ENCODE results near the gene AKAP13.

The AKAP13 gene

DNA sequence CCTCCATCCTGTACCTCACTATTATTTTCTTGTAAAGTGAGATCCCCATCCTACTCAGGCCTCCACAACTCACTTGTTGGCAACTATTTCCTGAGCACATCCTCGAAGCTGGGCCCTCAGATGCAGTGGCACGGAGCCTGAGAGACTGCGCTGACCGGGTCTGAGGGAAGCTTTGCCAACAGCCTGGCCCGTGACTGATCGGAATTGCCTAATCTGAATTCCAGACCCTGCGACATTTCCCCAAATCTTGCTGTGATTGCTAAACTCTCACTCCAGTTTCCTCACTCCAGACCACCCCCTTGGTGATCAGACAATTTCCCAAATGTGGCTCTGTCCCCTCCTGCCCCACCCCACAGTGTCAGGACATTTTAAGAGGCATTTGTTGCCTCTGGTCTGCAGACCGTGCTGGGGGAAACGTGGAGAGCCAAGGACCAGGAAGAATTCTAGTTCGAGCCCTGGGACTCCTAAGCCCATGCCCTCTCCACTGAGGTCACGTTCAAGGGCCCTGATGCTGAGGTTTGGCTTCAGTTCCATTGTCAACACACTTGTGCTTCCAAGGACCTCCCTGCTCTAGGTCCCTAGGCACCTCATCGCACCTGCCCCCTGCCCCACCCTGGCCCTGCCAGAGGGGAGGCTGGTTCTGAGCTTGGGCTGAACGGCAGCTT, 391.5 kb downstream of the AKAP13 start:
- H4K8ac ChIP-seq (ENCODE audit: low read depth, low read length): no peak overlapping the region
- H3K14ac ChIP-seq (ENCODE audit: low read length): no peak overlapping the region
- H3K18ac ChIP-seq (ENCODE audit: low read length): no peak overlapping the region
- no peak for DNase-seq (ENCODE audit: low spot score)
- H4K91ac ChIP-seq (ENCODE audit: low read depth, low read length, poor library complexity): no peak overlapping the region
- no peak overlapping the region for H2AFZ ChIP-seq (ENCODE audit: low read length)
- H3K27me3 ChIP-seq (ENCODE audit: control insufficient read depth in 3 of 3, insufficient read depth in 3 of 3, low read depth in 1 of 3, low read length in 3 of 3): no peaks in the 10 kb centered on the region
- peaks cover 24% of the 10 kb centered on the region for H3K79me1 ChIP-seq (ENCODE audit: low read depth, low read length)
- no peak overlapping the region for H3K23ac ChIP-seq (ENCODE audit: low read depth, low read length, poor library complexity)
- no peak overlapping the region for H2BK15ac ChIP-seq (ENCODE audit: low read length)
- H3K4me2 ChIP-seq (ENCODE audit: insufficient read depth, low read length, poor library complexity, severe bottlenecking): no peak overlapping the region
- no peak overlapping the region for H3K9ac ChIP-seq (ENCODE audit: low read depth, low read length, poor library complexity)
- no peak overlapping the region for H2AK5ac ChIP-seq (ENCODE audit: low read depth, low read length)
- H3K36me3 ChIP-seq (replicated peaks in 1 of 2; ENCODE audit: control insufficient read depth in 2 of 2, insufficient read depth in 2 of 2, low read length in 2 of 2): peaks cover 17 to 39% of the 10 kb centered on the region in 2 donors
- no peak overlapping the region for H2BK5ac ChIP-seq (ENCODE audit: low read length)
- H2BK12ac ChIP-seq (ENCODE audit: low read length): no peak overlapping the region
- H3K4me3 ChIP-seq (ENCODE audit: low read length in 2 of 2): no peak overlapping the region
- peaks cover 0 to 4% of the 10 kb centered on the region in 2 donors for H3K4me1 ChIP-seq (ENCODE audit: control insufficient read depth in 2 of 2, insufficient read depth in 1 of 2, low read depth in 1 of 2, low read length in 2 of 2)
- no peak overlapping the region for H3K4ac ChIP-seq (ENCODE audit: low read length)
- no peak overlapping the region for H3K27ac ChIP-seq (replicated peaks; ENCODE audit: low read length)
- peaks cover 6 to 22% of the 10 kb centered on the region in 2 donors for H3K9me3 ChIP-seq (replicated peaks in 1 of 2; ENCODE audit: control insufficient read depth in 2 of 2, insufficient read depth in 1 of 2, low read depth in 1 of 2, low read length in 2 of 2)
- no peak overlapping the region for H2BK120ac ChIP-seq (ENCODE audit: low read depth, low read length)
- no CpG with 5 or more reads among the region's 13 CpGs for WGBS, 2 donors (ENCODE audit: extremely low coverage in 2 of 2, insufficient read length in 2 of 2, insufficient replicate concordance in 1 of 2)

DNA sequence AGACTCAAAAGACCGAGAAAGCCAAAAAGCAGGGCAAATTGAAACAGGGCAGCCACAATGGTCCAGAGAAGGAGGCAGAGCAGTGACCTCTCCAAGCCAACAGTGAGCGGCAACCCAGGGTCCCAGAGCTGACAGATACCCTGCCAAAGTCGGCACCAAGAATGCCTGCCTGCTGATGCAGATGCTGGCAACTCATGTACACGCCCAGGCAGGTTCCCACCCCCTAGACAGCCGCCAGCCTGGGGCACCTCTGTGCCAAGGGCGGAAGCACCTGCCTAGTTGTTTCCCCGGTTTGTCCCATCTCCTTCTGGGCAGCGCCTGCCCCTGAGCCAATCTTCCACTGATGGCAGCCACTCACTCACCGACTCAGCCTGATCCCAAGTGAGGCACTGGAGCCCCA, 392.3 kb downstream of the AKAP13 start:
- Histone ChIP-seq H2AK5ac (ENCODE audit: low read depth, low read length) (no peak overlapping the region), H3K9ac (ENCODE audit: low read depth, low read length, poor library complexity) (peak overlapping the region; percentile 47), H3K4ac (ENCODE audit: low read length) (no peak overlapping the region), H2AFZ (ENCODE audit: low read length) (no peak overlapping the region), H4K91ac (ENCODE audit: low read depth, low read length, poor library complexity) (no peak overlapping the region), H3K4me3 (ENCODE audit: low read length in 2 of 2) (no peak overlapping the region), H2BK12ac (ENCODE audit: low read length) (no peak overlapping the region), H3K27ac (replicated peaks; ENCODE audit: low read length) (no peak overlapping the region), H3K23ac (ENCODE audit: low read depth, low read length, poor library complexity) (no peak overlapping the region), H3K36me3 (replicated peaks in 1 of 2; ENCODE audit: control insufficient read depth in 2 of 2, insufficient read depth in 2 of 2, low read length in 2 of 2) (peaks cover 17 to 36% of the 10 kb centered on the region in 2 donors), H3K4me1 (ENCODE audit: control insufficient read depth in 2 of 2, insufficient read depth in 1 of 2, low read depth in 1 of 2, low read length in 2 of 2) (peaks cover 0 to 4% of the 10 kb centered on the region in 2 donors), H3K14ac (ENCODE audit: low read length) (no peak overlapping the region), H2BK5ac (ENCODE audit: low read length) (no peak overlapping the region), H2BK120ac (ENCODE audit: low read depth, low read length) (no peak overlapping the region), H3K4me2 (ENCODE audit: insufficient read depth, low read length, poor library complexity, severe bottlenecking) (no peak overlapping the region), H3K18ac (ENCODE audit: low read length) (no peak overlapping the region), H3K9me3 (replicated peaks in 1 of 2; ENCODE audit: control insufficient read depth in 2 of 2, insufficient read depth in 1 of 2, low read depth in 1 of 2, low read length in 2 of 2) (peaks cover 6 to 27% of the 10 kb centered on the region in 2 donors), H3K79me1 (ENCODE audit: low read depth, low read length) (peaks cover 25% of the 10 kb centered on the region), H2BK15ac (ENCODE audit: low read length) (no peak overlapping the region), H4K8ac (ENCODE audit: low read depth, low read length) (no peak overlapping the region), H3K27me3 (ENCODE audit: control insufficient read depth in 3 of 3, insufficient read depth in 3 of 3, low read depth in 1 of 3, low read length in 3 of 3) (no peaks in the 10 kb centered on the region)
- WGBS, 2 donors (ENCODE audit: extremely low coverage in 2 of 2, insufficient read length in 2 of 2, insufficient replicate concordance in 1 of 2): no CpG with 5 or more reads among the region's 9 CpGs
- DNase-seq (ENCODE audit: low spot score): no peak

DNA sequence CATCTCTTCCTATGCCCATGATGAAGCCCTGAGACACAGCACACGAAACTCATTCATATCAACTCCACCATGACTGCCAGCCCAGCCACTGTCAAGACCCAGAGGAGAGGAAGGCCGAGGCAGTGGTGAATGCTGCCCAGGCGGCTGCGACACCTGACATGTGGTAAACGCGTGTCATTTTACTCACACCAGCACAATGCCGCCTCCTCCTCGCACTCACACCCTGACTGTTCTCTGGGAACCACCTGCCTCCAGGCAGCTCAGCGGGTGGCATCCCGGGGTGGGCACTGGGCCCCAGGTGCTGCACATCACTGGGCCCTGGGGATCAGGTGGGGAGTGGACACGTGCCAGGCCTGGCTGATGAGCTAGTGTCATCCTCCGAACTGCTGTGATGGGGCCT, 392.8 kb downstream of the AKAP13 start:
- Histone ChIP-seq H2BK120ac (ENCODE audit: low read depth, low read length) (no peak overlapping the region), H2AK5ac (ENCODE audit: low read depth, low read length) (no peak overlapping the region), H4K8ac (ENCODE audit: low read depth, low read length) (no peak overlapping the region), H3K4ac (ENCODE audit: low read length) (no peak overlapping the region), H4K91ac (ENCODE audit: low read depth, low read length, poor library complexity) (no peak overlapping the region), H2BK15ac (ENCODE audit: low read length) (no peak overlapping the region), H3K79me1 (ENCODE audit: low read depth, low read length) (peaks cover 25% of the 10 kb centered on the region), H3K27ac (replicated peaks; ENCODE audit: low read length) (no peak overlapping the region), H3K18ac (ENCODE audit: low read length) (peak overlapping the region; percentile 30), H3K23ac (ENCODE audit: low read depth, low read length, poor library complexity) (peak overlapping the region; percentile 32), H3K9ac (ENCODE audit: low read depth, low read length, poor library complexity) (no peak overlapping the region), H3K36me3 (replicated peaks in 1 of 2; ENCODE audit: control insufficient read depth in 2 of 2, insufficient read depth in 2 of 2, low read length in 2 of 2) (peaks cover 11 to 36% of the 10 kb centered on the region in 2 donors), H3K4me3 (ENCODE audit: low read length in 2 of 2) (no peak overlapping the region), H3K9me3 (replicated peaks in 1 of 2; ENCODE audit: control insufficient read depth in 2 of 2, insufficient read depth in 1 of 2, low read depth in 1 of 2, low read length in 2 of 2) (peaks cover 6 to 24% of the 10 kb centered on the region in 2 donors), H3K27me3 (ENCODE audit: control insufficient read depth in 3 of 3, insufficient read depth in 3 of 3, low read depth in 1 of 3, low read length in 3 of 3) (no peaks in the 10 kb centered on the region), H3K14ac (ENCODE audit: low read length) (peak overlapping the region; percentile 41), H2BK12ac (ENCODE audit: low read length) (no peak overlapping the region), H2AFZ (ENCODE audit: low read length) (no peak overlapping the region), H3K4me1 (ENCODE audit: control insufficient read depth in 2 of 2, insufficient read depth in 1 of 2, low read depth in 1 of 2, low read length in 2 of 2) (peaks cover 0 to 4% of the 10 kb centered on the region in 2 donors), H2BK5ac (ENCODE audit: low read length) (no peak overlapping the region), H3K4me2 (ENCODE audit: insufficient read depth, low read length, poor library complexity, severe bottlenecking) (no peak overlapping the region)
- no peak for DNase-seq (ENCODE audit: low spot score)
- no CpG with 5 or more reads among the region's 12 CpGs for WGBS, 2 donors (ENCODE audit: extremely low coverage in 2 of 2, insufficient read length in 2 of 2, insufficient replicate concordance in 1 of 2)

DNA sequence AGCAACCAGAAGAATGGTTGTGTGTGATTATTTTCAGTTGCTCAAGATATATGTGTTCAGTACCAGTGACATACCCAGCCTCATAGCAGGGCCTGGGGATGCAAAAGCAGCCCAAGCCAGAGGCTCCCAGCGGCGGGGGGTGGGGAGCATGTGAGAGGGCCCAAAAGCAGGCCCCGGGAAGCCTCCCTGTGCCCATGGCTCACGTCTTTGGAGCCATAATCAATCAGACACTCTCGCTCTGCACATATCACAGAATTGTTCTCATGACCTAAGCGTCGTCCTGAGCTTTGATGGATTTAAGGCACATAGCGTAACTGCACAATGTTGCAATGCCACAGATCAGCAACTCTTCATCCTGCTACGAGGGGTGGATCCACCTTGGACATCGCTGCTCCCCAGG, 393.6 kb downstream of the AKAP13 start:
- Histone ChIP-seq H2BK12ac (ENCODE audit: low read length) (no peak overlapping the region), H3K18ac (ENCODE audit: low read length) (no peak overlapping the region), H3K4me3 (ENCODE audit: low read length in 2 of 2) (no peak overlapping the region), H3K23ac (ENCODE audit: low read depth, low read length, poor library complexity) (no peak overlapping the region), H3K9me3 (replicated peaks in 1 of 2; ENCODE audit: control insufficient read depth in 2 of 2, insufficient read depth in 1 of 2, low read depth in 1 of 2, low read length in 2 of 2) (peaks cover 5 to 18% of the 10 kb centered on the region in 2 donors), H3K4ac (ENCODE audit: low read length) (no peak overlapping the region), H4K91ac (ENCODE audit: low read depth, low read length, poor library complexity) (no peak overlapping the region), H3K27me3 (ENCODE audit: control insufficient read depth in 3 of 3, insufficient read depth in 3 of 3, low read depth in 1 of 3, low read length in 3 of 3) (no peaks in the 10 kb centered on the region), H3K79me1 (ENCODE audit: low read depth, low read length) (peaks cover 19% of the 10 kb centered on the region), H3K36me3 (replicated peaks in 1 of 2; ENCODE audit: control insufficient read depth in 2 of 2, insufficient read depth in 2 of 2, low read length in 2 of 2) (peaks cover 4 to 34% of the 10 kb centered on the region in 2 donors), H2BK5ac (ENCODE audit: low read length) (no peak overlapping the region), H3K27ac (replicated peaks; ENCODE audit: low read length) (no peak overlapping the region), H2AK5ac (ENCODE audit: low read depth, low read length) (no peak overlapping the region), H2BK120ac (ENCODE audit: low read depth, low read length) (no peak overlapping the region), H3K4me2 (ENCODE audit: insufficient read depth, low read length, poor library complexity, severe bottlenecking) (no peak overlapping the region), H3K9ac (ENCODE audit: low read depth, low read length, poor library complexity) (peak overlapping the region; percentile 68), H3K14ac (ENCODE audit: low read length) (no peak overlapping the region), H3K4me1 (ENCODE audit: control insufficient read depth in 2 of 2, insufficient read depth in 1 of 2, low read depth in 1 of 2, low read length in 2 of 2) (peaks cover 0 to 4% of the 10 kb centered on the region in 2 donors), H2AFZ (ENCODE audit: low read length) (no peak overlapping the region), H2BK15ac (ENCODE audit: low read length) (no peak overlapping the region), H4K8ac (ENCODE audit: low read depth, low read length) (no peak overlapping the region)
- WGBS, 2 donors (ENCODE audit: extremely low coverage in 2 of 2, insufficient read length in 2 of 2, insufficient replicate concordance in 1 of 2): no CpG with 5 or more reads among the region's 10 CpGs
- no peak for DNase-seq (ENCODE audit: low spot score)

All from neuronal stem cell (in vitro differentiated cells).